Ascending aorta (tissue), 2 donors: ENCODE measurements around the gene PLPPR3. TPM values are rescaled to one million over a fixed set of nuclear protein-coding genes. Genes with fewer than 3 reads are reported as not detected.

Experiments used
- DNase-seq, 2 donors: peaks; one replicate each; pipeline ENCODE4 v3.0.0-alpha.2; 2019; ENCODE audit warnings: low spot score in 2 of 2
- H3K27ac ChIP-seq, 2 donors: fragments of 200-600 bp; sonication (generic); one replicate each; pipeline ENCODE4 v1.5.1; 2016 to 2017; ENCODE audit warnings: mild to moderate bottlenecking in 1 of 2
- H3K27me3 ChIP-seq: fragments of 200-600 bp; sonication (generic); one replicate; pipeline ENCODE4 v1.5.1; 2017
- H3K36me3 ChIP-seq, 2 donors: fragments of 200-600 bp; sonication (generic); one replicate each; pipeline ENCODE4 v1.5.1; 2016
- H3K4me1 ChIP-seq, 2 donors: fragments of 200-600 bp; sonication (generic); one replicate each; pipeline ENCODE4 v1.5.1; 2016 to 2017; ENCODE audit warnings: mild to moderate bottlenecking in 1 of 2
- H3K4me3 ChIP-seq, 2 donors: fragments of 200-600 bp; sonication (generic); one replicate each; pipeline ENCODE4 v1.5.1; 2016 to 2017; ENCODE audit warnings: mild to moderate bottlenecking in 1 of 2
- H3K9me3 ChIP-seq, 2 donors: fragments of 200-600 bp; sonication (generic); one replicate each; pipeline ENCODE4 v1.5.1; 2016
- CTCF ChIP-seq, 3 experiments: fragments of 200-600 bp in 2 of 3; fragments of 450-650 bp in 1 of 3; sonication (generic) in 2 of 3; IDR thresholded peaks; one replicate each; pipeline ENCODE4 v1.5.1; 2016 to 2019; ENCODE audit warnings: antibody characterized with exemption in 3 of 3, mild to moderate bottlenecking in 1 of 3, moderate library complexity in 1 of 3
- intact Hi-C: fragments of 100-400 bp; cut with DNase I; formaldehyde crosslinking; loops from one replicate; pipeline ENCODE4 v1.15.1; 2023
- total RNA-seq: library from RNA; depleted of rRNA; stranded (reverse); fragments of >200 nt; gene quantifications from one replicate; pipeline ENCODE4 v1.1.0, GENCODE V29; 2016

Gene PLPPR3
- total RNA-seq, 1 donor from 2014 or later, result not detected

GRCh38 chr19:795691-796581 lies 25.8 kb downstream of the PLPPR3 start:
- no peaks in the 10 kb centered on the region for H3K27me3 ChIP-seq
- H3K4me1 ChIP-seq, result peaks cover 27 to 37% of the 10 kb centered on the region in 2 donors
- TF ChIP-seq CTCF (IDR thresholded peaks at IDR 0.05), result no peak
- DNase-seq, result no peak
- no peaks in the 10 kb centered on the region for H3K9me3 ChIP-seq
- peak overlapping the region; percentile 68 to 83 for H3K4me3 ChIP-seq
- intact Hi-C loops, result loop anchor here (2.0 to 5.0 kb wide), 4 partner anchors 116 to 265 kb away; partner anchors contain the start of genes BSG, CDC34, FSTL3 and R3HDM4
- peaks cover 0 to 5% of the 10 kb centered on the region in 2 donors for H3K36me3 ChIP-seq
- H3K27ac ChIP-seq, result peak overlapping the region in 1 of 2 donors; percentile 80

DNA sequence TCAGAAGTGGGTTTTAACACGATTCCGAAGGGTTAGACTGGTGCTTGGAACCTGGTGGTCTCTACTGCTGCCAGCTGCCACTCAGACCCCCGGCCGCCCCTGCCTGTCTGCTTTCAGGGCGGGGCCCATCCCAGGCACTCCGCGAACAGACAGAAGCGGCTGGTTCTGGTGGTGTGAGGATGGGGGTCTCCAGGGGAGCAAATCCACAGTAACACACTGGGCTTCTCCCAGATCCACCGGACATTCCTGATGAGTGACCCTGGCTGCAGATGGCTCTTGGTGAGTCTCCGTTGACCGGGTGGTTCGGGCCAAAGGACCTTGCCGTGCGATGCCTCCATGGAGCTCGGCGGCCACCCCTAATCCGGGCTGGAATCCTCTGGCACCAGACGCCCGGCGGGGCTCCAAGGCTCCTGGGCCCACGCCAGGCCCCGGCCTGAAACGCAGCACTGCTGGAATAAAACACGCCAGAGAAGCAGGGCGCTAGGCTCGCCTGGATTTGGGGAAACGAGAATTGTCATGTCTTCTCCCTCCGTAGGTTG lies 26.6 kb downstream of the PLPPR3 start:
- Histone ChIP-seq H3K4me3 (peak overlapping the region in 1 of 2 donors; percentile 83), H3K27me3 (no peaks in the 10 kb centered on the region), H3K36me3 (no peaks in the 10 kb centered on the region), H3K27ac (peak overlapping the region in 1 of 2 donors; percentile 32), H3K9me3 (no peaks in the 10 kb centered on the region), H3K4me1 (peaks cover 19 to 29% of the 10 kb centered on the region in 2 donors)
- TF ChIP-seq CTCF (IDR thresholded peaks at IDR 0.05), result no peak
- intact Hi-C loops, result loop anchor here (5.0 kb wide), 2 partner anchors 117 to 223 kb away; partner anchors contain the start of genes BSG and R3HDM4
- DNase-seq, result no peak

DNA sequence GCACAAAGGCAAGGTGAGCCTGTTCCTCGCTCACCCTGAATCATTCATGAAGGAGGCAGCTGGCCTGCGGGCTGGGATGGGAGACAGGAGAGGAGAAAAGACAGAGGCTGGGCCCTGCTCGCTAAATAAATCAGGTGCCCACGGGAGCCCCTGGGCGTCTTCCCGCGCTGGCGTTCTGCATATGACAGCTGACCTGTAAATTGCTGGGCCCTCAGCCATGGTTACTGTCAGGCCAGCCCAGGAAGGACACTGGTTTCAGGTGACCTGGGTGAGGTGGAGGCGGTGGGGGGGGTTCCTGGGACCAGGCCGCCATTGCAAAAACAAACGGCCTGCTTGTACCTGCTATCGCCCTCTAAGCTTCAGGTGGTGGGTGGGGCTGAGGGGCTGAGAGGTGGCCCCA lies 27.9 kb downstream of the PLPPR3 start:
- Histone ChIP-seq H3K36me3 (no peaks in the 10 kb centered on the region), H3K27ac (no peak overlapping the region), H3K4me3 (no peak overlapping the region), H3K9me3 (no peaks in the 10 kb centered on the region), H3K4me1 (peaks cover 7 to 15% of the 10 kb centered on the region in 2 donors), H3K27me3 (no peaks in the 10 kb centered on the region)
- no peak for DNase-seq
- no peak for TF ChIP-seq CTCF (IDR thresholded peaks at IDR 0.05)
- intact Hi-C loops, result no loop called here

DNA sequence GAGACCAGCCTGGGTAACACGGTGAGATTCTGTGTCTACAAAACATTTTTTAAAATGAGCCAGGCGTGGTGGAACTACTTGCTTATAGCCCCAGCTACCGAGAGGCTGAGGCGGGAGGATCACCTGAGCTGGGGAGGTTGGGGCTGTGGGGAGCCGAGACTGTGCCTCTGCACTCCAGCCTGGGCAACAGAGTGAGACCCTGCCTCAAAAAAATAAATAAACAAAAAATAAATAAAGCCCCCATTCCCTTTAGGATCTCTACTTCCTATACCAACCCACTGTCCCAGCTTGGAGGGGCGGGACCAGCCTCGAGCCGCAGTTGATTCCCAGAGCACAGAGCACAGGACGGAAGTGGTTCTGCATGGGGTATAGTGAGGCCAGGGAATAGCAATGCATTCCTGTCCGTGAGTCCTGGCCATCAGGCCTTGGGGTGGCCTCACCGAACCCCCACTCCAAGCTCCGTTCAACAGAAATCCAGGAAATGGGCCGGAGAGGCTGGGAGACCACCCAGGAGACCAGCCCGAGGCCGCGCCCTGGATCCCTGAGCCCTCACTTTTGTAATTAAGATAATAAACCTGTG lies 29.4 kb downstream of the PLPPR3 start:
- no peak for DNase-seq
- Histone ChIP-seq H3K27me3 (no peaks in the 10 kb centered on the region), H3K4me3 (no peak overlapping the region), H3K36me3 (no peaks in the 10 kb centered on the region), H3K4me1 (peaks cover 7 to 11% of the 10 kb centered on the region in 2 donors), H3K27ac (no peak overlapping the region), H3K9me3 (no peaks in the 10 kb centered on the region)
- TF ChIP-seq CTCF (IDR thresholded peaks at IDR 0.05), result no peak
- intact Hi-C loops, result no loop called here

DNA sequence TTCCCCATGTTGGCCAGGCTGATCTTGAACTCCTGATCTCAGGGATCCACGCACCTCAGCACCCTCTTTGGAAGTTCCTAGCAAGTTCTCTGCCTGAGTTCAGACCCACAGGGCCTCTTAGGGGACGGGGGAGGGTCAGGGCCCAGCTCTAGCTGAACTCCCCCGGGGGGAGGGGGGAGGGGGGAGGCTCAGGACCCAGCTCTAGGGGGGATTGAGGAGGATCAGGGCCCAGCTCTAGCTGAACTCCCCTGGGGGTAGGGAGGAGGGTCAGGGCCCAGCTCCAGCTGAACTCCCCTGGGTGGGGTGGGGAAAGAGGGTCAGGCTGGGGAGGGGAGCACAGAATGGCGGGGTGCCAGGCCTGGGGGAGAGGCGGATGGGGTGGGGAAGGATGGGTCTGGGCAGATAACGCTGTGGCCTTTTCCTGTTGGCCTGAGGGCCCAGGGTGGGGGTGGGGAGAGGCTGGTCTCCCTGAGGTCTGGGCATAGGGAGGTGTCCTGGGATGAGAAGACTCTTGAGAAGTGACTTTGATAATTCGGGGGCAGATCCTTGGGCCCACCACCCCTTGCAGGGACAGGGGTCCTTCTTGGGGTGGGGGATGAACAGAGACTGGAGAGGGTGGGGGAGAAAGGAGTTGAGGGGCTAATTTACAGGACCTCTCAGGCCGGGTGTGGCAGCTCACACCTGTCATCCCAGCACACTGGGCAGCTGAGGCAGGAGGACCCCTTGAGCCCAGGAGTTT lies 30.0 kb downstream of the PLPPR3 start:
- H3K36me3 ChIP-seq, result no peaks in the 10 kb centered on the region
- no peak for TF ChIP-seq CTCF (IDR thresholded peaks at IDR 0.05)
- H3K4me3 ChIP-seq, result no peak overlapping the region
- H3K4me1 ChIP-seq, result peaks cover 7 to 11% of the 10 kb centered on the region in 2 donors
- intact Hi-C loops, result no loop called here
- DNase-seq, result no peak
- no peaks in the 10 kb centered on the region for H3K27me3 ChIP-seq
- no peaks in the 10 kb centered on the region for H3K9me3 ChIP-seq
- H3K27ac ChIP-seq, result peak overlapping the region in 1 of 2 donors; percentile 6
